ENCODE measurements around the gene TPRG1.

The TPRG1 gene

DNA sequence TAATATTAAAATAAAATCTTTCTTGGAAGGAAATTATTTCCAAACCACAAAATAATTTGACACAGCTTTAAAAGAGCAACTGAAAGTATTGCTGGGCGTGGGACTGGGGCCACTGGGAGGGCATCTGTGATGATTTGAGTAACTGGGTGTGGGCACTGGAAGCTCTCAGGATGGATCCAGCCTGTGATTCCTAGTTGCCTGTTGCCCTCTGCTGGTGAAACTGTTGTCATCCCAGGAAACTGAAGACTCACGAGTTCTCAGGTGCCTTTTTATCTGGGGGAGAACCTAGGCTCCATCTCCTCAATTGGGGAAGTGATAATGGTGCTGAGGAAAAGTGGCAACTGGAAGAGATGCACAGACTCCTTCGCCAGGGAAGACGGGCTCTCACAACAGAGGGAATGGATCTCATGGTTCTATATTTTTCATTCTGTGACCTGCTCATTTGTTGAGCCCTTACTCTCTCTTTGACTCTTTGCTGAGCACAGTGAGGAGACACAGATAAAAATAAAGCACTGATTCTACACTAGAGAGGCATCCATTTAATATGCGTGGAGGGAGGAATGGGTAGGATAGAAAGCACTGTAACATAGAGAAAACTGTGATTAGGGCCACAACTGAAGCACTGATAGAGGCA lies 61.6 kb downstream of the TPRG1 start:
- peak; percentile 30 to 47 for DNase-seq

DNA sequence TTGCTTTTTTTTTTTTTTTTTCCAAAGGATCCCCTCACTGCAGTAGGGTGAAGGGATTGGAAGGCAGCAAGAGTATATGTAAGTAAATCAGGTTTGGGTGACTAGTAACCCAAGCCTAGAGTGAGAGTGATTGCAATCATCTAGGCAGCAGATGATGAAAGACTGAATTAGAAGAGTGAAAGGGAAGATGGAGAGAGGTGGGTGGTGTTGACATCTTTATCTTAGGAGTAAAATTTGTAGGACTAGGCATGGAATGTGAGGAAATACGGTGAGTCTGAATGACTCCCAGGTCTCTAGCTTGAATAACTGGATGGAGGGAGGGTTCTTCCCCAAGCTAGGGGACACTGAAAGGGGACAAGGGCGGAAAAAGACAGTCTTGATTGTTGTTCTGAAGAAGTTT lies 63.4 kb downstream of the TPRG1 start:
- DNase-seq, result no peak

DNA sequence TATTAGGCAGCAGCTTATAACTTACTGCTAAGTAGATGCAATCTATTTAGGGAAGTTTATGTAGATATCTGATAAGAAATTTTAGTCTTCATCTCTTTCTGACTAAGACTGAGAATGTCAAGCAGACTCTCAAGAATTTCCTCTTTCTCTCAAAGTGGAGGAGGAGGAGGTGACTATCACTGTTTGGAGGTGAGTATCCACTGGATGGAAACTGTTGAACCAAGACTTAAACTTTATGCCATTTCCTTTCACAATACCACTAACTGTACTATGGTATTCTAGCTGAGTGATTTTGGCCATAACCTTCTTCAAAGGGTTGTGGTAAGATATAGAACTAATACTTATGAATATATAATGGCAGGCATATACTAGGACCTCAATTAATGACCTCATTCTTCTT lies 64.6 kb downstream of the TPRG1 start:
- no peak for DNase-seq

DNA sequence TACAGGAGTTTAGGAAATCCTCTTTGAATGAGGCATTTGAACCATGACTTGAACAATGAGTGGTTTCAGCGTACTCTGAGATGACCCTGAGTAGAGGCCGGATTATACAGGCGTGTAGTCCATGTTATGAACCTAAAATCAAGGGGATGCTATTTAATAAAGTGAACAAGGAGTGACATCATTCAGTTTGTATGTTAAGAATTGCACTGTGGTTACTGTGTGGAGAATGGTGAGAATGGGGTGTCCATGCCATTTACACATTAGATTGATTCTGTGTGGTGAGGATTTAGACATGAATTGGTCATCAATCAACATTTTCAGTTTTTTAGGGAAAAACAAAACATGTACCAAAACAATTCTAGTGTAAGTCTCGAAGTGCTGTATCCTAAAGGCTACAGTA lies 65.8 kb downstream of the TPRG1 start:
- DNase-seq, result no peak

DNA sequence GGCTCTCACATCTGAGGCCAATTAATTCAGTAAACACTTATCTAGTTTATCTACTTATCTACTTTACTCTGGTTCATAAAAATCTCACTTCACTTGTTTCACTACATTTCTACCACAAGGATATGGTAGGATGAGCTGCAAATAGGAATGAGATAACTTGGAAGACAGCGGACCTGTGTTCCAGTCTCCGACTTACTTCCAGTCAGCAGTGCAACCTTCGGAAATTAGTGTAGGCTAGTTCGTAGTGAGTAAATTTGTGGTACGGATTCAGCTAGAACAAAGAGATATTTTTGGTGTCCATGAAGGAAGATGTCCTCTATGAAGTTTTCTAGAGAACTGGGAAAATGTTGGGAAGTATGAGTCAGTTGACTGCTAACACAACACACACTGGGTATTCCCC lies 66.3 kb downstream of the TPRG1 start:
- DNase-seq, result no peak

DNA sequence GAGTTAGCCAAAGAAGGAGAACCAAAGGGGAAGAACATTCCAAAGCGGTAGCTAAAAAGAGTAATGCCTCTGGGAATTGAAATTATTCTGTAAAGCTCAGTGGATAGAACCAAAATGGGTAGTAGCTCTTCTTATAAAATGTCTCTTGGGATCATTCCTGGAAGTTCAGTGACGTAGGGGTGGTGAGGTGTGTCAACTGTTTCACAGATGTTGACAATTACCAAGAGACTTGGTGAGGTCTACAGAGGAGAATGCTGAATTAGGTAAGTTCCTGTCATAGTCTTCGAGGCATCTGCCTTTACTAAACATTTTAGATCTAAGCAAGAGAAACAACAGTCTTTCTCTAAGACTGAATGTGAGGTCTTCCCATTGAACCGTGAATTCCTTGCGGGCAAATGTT lies 67.8 kb downstream of the TPRG1 start:
- DNase-seq, result no peak

DNA sequence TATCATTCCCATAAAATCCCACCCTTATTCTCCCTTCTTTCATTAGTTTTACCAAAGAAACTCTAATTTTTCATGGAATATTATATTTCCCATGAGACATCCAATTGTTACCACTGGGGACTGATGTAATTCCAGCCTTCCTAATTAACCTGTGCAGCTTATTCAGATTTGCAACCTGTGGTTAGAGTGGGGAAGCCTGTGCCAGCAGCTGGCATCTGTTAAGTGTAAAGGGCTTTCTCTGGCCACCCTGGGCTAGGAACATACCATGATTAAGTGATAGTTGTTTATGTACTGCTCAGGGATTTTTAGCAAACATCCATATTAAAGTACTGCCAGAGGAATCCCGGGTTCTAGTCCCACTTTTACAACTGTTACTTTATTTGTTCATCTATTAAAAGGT lies 78.2 kb downstream of the TPRG1 start:
- DNase-seq, result no peak

DNA sequence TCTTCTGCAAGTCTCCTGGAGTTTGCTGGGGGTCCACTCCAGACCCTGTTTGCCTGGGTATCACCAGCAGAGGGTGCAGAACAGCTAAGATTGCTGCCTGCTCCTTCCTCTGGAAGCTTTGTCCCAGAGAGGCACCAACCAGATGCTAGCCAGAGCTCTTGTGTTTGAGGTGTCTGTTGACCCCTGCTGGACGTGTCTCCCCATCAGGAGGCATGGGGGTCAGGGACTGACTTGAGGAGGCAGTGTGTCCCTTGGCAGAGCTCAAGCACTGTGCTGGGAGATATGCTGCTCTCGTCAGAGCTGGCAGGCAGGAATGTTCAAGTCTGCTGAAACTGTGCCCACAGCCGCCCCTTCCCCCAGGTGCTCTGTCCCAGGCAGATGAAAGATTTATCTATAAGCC lies 86.5 kb downstream of the TPRG1 start:
- no peak for DNase-seq

DNA sequence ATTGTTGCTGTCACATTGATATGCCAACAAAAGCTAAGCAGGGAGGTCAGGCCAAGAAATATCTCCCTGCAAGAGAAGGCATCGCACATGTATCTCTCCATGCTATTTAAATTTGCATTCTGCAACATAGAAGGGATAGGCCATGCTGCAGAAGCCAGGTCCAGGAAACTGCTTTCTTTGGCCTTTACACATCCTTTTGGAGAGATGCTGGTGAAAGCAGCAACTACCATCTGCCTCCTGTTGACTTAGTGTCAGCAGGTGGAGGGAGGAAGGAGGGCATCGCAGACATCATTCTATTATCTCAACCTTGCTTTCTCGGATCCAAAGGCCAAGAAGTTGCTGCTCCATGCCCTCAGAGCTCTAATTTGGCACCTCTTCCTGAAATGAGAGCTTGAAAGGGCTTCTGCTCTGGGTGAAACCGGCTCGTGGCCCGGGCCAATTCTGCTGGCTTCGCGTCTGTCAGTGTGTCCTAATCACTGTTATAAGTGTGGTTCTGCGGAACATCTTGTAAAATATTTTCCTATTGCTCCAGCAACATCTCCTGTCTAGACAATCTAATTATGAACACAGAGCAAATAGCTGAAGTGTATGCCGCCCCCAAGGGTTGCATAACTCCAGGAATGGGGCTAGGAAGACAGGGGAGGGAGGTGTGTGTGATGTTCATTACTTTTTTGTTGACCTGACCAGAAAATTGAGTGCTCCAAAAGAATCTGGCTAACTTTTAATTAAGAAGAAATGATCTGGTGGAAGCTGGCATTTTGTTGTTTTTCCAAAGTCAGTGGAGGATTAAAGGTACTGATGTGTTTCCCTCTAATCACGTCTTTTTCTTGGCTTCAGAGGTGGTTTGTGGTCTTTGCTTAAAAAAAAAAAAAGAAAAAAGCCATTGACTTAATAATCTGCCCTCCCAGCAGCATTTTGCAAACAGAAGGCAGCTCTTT lies 89.1 kb downstream of the TPRG1 start:
- no peak for DNase-seq

DNA sequence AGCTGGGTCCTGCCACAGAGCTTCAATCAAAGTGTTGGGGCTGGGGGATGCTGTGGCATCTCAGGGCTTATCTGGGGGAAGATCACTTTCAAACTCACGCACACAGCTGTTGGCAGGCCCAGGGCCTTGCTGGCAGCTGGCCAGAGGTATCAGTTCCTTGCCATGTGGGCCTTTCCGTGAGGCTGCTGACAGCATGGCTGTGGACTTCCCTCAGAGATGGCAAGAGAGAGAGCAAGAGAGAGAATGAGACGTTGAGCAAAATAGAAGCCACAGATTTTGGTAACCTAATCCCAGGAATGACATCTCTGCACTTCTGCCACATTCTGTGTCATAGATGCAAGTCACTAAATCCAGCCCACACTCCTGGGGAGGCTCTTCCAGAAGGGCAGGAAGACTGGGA lies 91.0 kb downstream of the TPRG1 start:
- no peak for DNase-seq

DNA sequence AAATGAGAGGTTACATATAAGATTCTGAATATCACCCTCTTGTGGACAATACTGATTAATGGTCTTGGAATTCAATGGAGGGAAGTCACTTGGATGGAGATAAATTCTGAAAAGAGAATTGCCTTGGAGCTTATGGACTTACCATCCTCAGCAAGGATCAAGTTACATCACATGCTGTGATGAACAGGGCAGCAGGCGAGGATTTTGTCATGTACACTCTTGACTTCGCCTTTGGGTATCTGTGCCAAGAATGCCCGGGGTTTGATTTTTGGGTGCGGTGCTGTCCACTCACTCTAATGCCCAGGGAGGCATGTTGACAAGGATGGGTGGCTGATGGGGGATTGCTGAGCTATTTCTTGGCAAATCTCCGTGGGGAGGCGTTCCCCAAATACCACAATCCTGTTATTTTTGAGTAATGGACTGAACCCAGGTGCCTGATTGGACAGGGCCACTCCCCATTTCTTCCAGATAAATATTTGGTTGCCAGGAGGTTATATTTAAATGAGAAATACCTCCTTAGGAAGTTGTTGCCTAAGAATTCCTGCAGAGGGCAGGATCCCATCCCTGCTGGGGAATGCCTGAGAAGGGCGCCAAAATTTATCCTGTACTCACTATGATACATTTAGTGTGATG lies 96.3 kb downstream of the TPRG1 start:
- no peak for DNase-seq

DNA sequence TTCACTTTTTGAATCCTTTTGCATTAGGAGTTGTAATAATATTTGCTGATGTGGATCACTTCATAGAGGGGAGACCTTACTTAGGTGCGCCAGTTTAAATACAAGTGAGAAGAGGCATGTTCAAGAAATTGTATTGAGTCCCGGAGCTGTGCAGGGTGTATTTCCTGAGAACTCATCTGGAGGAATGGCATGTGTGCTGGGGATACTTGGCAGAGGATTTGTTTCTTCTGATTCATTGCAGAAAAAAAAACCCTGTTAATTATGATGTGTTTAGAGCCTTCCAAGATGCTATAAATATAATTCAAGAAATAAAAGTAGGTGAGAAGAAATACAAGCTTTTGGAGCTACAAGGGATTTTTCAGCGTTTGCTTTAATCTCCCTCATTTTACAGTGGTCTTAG lies 97.6 kb downstream of the TPRG1 start:
- no peak for DNase-seq

DNA sequence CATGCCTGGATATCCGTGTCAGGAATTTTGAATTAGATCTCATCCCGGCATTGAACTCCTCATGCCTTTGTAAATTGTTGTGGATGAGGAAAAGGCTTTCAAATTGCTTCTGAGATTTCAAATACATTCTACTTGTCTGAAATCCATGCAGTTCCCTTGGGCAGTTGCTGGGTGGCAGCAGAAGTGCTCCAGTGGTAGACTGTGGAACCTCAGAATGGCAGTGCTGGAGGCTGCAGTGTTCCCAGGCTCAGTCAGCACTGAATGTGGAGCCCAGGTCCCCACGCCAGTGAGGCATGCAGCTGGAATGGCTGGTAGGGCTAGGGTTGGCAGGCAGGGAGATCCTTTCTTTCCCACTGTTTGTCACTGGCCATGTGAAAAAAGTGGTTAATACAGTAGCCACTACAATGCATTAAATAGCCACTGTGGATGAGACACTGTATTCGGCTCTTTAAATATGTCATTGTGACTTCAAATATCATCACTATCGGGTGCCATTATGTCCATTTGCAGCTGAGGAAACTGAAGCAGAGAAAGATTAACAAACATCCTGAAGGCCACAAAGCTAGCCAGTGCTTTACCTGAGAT lies 98.6 kb downstream of the TPRG1 start:
- peak; percentile 37 to 51 for DNase-seq

DNA sequence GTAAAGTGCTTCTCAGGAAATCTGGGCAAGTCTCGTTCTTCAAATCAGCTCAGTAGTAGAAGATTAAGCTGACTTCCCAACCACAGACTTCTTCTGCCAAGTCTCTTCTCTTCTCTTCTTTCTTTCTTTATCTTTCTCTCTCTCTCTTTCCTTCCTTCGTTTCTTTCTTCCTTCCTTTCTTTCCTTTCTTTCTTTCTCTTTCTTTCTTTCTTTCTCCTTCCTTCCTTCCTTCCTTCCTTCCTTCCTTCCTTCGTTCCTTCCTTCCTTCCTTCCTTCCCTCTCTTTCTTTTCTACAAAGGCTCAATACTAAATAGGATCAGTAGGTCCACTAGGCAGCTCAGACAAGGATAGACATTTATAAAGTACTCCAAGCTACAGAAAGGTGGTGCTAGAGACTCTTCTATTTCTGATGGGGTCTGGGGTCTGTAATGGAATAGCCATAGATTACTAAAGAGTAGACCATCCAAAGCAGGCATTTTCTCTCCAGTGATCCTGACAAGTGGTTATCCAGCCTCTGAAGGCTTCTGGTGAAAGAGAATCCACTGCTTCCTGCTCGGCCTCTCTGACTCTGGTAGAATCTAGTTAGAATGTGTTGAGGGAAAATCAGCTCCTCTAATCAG lies 100.8 kb downstream of the TPRG1 start:
- no peak for DNase-seq

DNA sequence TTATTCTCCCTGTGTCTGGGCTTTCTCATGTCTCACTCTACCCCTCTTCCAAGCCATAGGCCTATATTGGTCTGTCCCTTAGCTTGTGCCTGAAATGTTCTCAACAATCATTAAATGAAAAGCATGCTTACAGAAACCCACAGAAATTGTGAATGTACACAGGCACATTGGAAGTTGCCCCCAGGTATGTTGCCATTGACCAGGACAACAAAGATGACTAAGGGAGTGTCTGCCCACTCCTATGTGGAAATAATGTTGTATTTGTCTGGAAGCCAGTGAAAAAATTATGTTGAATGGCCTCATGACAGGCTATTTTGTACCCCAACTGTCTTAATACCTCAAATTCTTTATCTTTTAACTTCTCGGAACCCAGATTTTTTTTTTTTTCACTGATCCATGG lies 102.0 kb downstream of the TPRG1 start:
- no peak for DNase-seq

DNA sequence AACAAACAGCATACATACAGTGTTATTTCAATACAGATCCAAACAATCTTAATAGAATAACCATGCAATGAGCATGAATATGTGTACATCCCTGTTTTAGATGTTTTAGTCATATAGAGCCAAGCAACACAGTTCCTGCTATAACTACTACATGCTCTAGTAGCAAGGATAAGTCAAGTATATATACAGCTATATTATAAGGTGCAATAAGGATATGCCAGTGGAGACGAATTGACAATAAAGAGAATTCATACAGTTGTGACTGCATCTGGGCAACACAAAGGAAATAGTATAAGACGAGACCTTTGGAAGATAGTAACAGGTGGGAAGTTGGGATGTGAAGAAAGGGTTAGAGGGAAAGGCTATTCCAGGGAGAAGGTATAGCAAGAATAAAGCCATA lies 103.4 kb downstream of the TPRG1 start:
- no peak for DNase-seq

DNA sequence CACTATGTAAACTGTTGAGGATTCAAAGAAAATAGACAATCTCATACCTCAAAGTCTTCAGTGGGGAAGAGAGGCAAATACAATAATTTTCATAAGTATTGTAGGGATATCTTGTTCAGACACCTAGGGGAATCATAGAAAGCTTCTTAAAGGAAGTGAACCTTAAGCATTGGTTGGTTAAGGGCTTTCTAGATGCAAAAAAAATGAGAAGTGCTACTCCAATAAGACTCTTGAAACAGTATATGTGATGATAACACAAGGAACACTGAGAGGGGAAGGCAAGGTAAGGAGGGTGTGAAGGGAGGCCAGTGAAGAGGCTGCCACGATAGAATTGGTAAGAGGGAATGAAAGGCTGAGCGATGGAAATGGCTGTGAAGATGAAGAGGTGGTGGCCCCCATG lies 104.1 kb downstream of the TPRG1 start:
- no peak for DNase-seq

DNA sequence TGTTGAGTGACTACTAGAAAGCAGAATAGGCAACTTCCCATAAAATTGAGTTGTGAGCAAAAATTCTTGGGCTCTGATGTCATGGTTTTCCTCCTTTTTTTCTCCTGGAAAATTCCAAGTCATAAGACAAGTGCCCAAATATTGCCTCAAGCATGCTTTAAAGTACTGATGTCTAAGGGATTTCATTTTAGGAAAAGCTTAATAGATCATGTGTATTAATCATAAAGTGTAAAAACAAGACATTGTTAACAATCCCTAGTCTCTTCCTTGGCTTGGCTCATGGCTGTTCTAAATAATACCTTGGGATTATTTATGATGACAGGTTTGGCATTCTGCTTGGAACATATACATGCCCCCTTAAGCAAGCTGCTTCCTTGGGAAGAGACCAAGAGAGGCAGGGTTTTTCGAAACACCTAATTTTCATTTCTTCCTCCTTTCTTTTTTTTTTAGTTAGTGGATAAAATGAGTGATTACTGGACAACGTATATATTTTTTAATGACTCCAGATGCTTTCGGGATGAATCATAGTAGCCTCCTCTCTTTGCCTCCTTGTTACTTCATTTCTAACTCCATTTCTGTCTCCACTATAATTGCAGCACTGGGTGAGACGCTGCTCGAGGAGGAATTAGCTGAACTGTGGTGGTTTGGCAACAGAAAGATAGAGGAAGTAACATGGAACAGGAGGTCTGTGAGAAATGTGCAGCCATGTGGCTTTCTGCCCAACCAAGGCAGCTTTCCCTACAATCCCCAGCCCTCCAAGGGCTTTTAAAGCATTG lies 104.9 kb downstream of the TPRG1 start:
- no peak for DNase-seq

DNA sequence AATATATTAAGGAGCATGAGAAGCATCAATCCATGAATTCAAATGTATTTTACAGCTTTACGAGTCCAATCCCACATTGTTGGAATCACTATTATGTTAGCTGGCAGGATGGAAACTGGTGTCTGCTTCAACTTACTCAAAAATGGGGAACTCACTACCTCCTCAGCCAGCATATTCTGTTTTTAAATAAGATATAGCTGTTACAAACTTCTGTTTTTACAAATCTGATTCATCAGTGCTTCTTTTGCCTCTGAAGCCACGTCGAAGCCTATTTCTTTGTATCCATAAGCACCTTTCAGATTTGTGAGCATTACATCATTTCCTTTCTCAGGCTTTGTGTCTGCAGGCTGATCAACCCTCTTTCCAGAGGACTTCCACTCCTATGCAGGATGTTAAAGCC lies 105.9 kb downstream of the TPRG1 start:
- DNase-seq, result no peak

DNA sequence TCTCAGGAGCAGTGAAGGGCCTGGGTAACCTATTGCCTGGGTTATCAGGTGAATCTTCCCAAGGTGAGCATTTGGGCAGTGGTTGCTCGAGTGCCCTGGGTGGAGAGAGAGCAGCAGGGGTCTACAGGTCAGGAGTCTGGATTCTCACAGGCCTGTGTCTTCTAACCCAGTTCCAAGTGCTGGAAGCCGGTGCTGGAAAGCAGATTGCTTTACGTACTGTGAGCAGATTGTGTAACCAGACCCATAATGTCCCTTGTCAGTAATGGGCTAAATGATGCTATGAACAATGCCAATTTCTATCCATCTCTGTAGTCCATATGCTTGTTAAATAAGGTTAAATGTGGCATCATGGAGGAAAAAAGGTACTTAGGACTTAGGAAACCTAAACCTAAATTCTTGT lies 106.5 kb downstream of the TPRG1 start:
- DNase-seq, result no peak

DNA sequence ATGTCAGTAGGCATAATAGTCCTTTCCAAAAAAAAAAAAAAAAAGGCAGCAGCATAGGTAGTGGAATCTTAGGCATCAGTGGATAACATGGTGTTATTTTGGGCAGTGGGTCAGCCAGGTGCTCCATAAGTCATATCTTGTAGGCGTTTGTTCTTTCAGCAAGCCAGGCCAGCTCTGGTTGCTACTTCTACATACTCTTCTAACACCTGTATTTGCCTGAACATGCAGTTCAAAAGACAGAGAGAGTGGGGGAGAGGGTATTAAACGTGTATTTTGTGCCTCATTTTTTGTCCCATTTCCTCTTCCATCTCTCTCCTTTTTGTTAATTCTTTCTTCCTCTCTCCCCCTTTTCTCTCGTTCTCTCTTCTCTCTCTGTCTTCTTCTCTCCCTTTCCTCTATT lies 110.4 kb downstream of the TPRG1 start:
- DNase-seq, result no peak

DNA sequence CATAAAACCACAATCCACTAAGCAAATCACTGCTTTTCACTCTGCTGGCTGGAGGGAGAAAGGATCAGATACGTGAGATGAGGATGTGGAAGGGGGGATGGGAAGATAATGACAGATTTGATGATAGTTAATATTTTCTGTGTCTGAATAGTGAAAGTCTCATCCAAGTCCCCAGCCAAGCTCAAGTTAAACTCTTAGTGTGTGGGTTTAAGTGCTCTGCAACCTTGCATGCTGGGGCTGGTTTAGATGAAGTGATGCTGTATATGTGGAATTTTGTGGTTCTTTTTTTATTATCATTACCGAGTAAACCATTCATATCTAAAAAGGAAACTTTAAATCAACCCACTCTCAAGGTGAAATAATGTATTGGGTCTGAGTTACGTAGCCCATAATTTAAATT lies 111.0 kb downstream of the TPRG1 start:
- no peak for DNase-seq

Data from activated CD4-positive, alpha-beta T cell treated with anti-CD3 and anti-CD28 coated beads, Interleukin-2, amount 50 U/mL, for 48 hours (primary cell).